Bronchial epithelial cell (primary cell): ENCODE data around the gene LDLRAD3. TPM values are rescaled to one million over a fixed set of nuclear protein-coding genes. Genes with fewer than 3 reads are reported as not detected.

Source experiments
- DNase-seq: peaks from one replicate; pipeline ENCODE4 v3.0.0-alpha.2; 2010; ENCODE audit warnings: low read depth
- FAIRE-seq: peaks from 2 replicates; lab custom pipeline; 2011; peaks lifted over from hg19 to GRCh38; lab: Jason Lieb, UNC
- H3K27me3 ChIP-seq: 2 replicates; pipeline ENCODE4 v1.5.1; 2011; ENCODE audit warnings: low read length; ENCODE audit not compliant: control insufficient read depth, insufficient read depth
- H3K36me3 ChIP-seq: 2 replicates; pipeline ENCODE4 v1.5.1; 2011; ENCODE audit warnings: low read length; ENCODE audit not compliant: control insufficient read depth, insufficient read depth
- H3K4me3 ChIP-seq: 2 replicates; pipeline ENCODE4 v1.5.1; 2011; ENCODE audit warnings: mild to moderate bottlenecking, low read depth, low read length, control low read depth
- total RNA-seq: library from RNA; depleted of rRNA; stranded (reverse); fragments of >200 nt; gene quantifications from 2 replicates; pipeline ENCODE4 v1.2.1, GENCODE V29; 2014
- TF ChIP-seq, protein P1 (sequence below): IDR thresholded peaks from 2 replicates; pipeline ENCODE4 v1.5.1; 2011; ENCODE audit warnings: mild to moderate bottlenecking, moderate library complexity, low read length, control low read depth, inconsistent platforms; ENCODE audit not compliant: insufficient read depth, severe bottlenecking

The LDLRAD3 gene
- total RNA-seq, 1 donor from 2014 or later: 4.7 TPM

DNA sequence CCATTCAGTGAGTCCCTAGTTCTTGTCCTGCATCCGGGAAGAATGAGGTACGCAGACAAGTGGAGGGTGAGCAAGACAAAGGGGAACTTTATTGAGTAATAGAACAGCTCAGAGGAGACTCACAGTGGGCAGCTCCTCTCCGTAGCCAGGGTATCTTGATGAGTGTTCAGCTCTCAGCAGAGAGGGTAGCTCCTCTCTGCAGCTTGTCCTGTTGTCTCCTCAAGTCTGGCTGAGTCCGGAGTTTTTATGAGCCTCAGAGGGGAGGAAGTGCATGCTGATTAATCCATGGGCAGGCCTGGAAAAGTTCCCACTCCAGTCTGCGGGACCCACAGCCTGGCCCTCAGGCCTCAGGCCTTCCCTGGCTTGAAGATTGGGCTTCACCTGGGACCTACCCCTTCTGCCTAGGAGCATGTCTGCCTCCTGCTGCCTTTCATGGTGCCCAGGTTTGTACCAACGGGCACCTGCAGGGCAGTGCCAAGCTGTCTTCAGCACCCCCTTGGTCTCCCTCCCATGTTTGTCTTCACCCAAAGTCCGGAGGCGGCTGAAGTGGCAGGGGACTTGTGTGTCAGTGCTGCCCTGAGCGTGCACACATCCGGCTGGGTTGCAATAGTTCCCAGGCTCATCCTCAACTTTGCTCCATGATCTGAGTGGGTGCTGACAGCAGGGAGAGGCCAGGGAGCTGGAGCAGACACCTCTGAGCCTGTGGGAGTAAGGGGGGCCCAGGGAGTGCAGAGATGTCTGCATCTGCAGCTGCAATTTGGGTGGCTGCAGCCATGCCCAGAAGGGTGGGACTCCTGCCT lies 134.2 kb downstream of the LDLRAD3 start:
- no peaks in the 10 kb centered on the region for H3K27me3 ChIP-seq
- peaks cover 5% of the 10 kb centered on the region for H3K36me3 ChIP-seq
- TF ChIP-seq, protein P1, sequence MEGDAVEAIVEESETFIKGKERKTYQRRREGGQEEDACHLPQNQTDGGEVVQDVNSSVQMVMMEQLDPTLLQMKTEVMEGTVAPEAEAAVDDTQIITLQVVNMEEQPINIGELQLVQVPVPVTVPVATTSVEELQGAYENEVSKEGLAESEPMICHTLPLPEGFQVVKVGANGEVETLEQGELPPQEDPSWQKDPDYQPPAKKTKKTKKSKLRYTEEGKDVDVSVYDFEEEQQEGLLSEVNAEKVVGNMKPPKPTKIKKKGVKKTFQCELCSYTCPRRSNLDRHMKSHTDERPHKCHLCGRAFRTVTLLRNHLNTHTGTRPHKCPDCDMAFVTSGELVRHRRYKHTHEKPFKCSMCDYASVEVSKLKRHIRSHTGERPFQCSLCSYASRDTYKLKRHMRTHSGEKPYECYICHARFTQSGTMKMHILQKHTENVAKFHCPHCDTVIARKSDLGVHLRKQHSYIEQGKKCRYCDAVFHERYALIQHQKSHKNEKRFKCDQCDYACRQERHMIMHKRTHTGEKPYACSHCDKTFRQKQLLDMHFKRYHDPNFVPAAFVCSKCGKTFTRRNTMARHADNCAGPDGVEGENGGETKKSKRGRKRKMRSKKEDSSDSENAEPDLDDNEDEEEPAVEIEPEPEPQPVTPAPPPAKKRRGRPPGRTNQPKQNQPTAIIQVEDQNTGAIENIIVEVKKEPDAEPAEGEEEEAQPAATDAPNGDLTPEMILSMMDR: no peak
- H3K4me3 ChIP-seq: no peak overlapping the region
- DNase-seq (peak; percentile 24), FAIRE-seq (no peak)

DNA sequence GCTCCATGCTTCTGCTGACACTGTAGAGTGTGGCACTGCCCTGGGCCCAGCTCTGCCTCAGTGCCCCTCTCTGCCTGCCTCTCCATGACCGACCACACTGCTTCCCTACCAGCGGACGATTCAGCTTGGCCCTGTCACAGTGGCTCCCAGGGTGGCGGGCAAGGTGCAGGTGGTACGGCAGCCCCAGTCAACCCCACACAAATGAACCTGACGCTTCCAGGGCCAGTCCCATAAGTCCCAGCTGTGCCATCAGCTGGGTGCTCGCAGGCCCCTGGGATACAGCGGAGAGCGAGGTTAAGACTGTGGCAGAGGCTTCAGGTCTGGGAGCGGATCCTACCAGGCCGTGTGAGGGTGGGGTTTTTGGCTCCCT lies 134.8 kb downstream of the LDLRAD3 start:
- Histone ChIP-seq H3K36me3 (peaks cover 5% of the 10 kb centered on the region), H3K27me3 (no peaks in the 10 kb centered on the region), H3K4me3 (no peak overlapping the region)
- TF ChIP-seq, protein P1: no peak
- no peak for DNase-seq
- FAIRE-seq: no peak

DNA sequence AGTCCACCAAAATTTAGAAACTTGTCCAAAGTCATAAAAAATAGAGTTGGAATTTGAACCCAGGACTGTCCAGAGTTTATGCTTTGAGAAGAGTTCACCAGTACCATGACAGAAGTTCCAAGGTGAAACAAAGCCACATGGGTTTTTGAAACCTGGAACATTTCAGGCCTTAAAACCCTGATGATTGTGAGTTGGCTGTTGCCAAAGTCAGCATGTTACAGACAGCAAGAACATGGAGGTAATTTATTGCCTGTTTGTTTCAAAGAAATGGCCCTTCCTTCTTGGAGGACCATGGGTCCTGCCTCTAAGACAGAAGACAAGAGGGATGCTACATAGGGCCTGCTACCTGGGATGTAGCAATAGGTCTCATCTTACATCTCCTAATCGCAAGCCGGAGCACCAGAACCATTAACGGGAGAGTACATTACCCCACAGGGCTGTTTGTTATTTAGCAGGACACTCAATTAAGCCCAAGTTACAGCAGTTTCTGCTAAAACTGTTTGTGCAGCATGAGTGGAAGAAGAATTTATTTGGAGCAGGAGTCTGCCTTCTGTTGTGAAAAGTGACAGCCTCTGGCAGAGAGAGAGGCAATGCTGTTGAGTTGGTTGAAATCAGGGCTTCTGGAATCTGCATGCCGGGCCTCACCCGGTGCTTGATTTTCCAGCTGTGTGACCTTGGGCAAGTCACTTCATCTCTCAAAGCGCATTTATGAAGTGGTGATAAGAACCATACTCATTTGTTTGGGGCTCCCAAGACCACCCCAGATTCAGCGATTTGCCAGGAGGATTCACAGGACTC lies 136.2 kb downstream of the LDLRAD3 start:
- FAIRE-seq (no peak), DNase-seq (no peak)
- no peaks in the 10 kb centered on the region for H3K27me3 ChIP-seq
- TF ChIP-seq, protein P1: no peak
- H3K36me3 ChIP-seq: peaks cover 5% of the 10 kb centered on the region
- no peak overlapping the region for H3K4me3 ChIP-seq

- Histone ChIP-seq H3K27me3 (no peaks in the 10 kb centered on the region), H3K4me3 (no peak overlapping the region), H3K36me3 (peaks cover 5% of the 10 kb centered on the region)
- TF ChIP-seq, protein P1: no peak
- no peak for DNase-seq
- FAIRE-seq: peak; percentile 95
Measured at GRCh38 chr11:36081274-36081945, 137.5 kb downstream of the LDLRAD3 start.

GRCh38 chr11:36086366-36086765 lies 142.5 kb downstream of the LDLRAD3 start:
- FAIRE-seq: peak; percentile 28
- TF ChIP-seq, protein P1: no peak
- H3K36me3 ChIP-seq: peaks cover 6% of the 10 kb centered on the region
- DNase-seq: no peak
- no peaks in the 10 kb centered on the region for H3K27me3 ChIP-seq
- no peak overlapping the region for H3K4me3 ChIP-seq
